GM12872 (cell line): ENCODE results near the gene TSPAN31.

ENCODE experiments used
- TF ChIP-seq, protein P1 (sequence below): IDR thresholded peaks from 3 replicates; pipeline ENCODE4 v1.5.1; 2011; ENCODE audit warnings: low read depth, mild to moderate bottlenecking, low read length, moderate library complexity; ENCODE audit not compliant: insufficient read depth

Gene TSPAN31

DNA sequence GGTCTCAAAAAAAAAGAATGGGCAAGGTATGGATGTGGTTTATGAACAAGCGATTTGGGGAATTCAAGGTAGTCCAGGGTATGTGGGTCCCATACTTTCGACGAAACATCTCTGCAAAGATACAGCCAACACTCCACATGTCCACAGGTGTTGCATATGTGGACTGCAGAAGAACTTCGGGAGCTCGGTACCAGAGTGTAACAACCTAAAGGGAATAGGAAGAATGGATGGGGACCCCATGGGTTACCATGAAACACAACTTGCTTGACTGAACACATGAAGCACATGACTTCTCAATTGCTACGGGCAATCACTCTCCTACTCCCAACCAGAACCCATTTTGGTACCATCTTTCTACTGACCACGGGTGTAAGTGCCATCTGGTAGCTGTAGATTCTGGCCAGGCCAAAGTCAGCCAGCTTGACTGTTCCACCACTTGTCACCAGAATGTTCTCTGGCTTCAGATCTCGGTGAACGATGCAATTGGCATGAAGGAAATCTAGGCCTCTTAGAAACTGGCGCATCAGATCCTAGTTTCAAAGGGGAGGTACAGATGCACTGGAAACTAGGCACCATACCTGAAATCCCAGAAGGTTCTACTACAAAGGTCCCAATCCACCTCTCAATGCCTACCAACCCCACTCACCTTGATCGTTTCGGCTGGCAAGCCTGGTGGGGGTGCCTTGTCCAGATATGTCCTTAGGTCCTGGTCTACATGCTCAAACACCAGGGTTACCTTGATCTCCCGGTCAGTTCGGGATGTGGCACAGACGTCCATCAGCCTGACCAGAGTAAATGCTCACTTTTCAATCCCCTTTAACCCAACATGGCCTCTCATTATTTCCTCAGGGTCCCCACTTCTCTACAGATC lies 6.0 kb downstream of the TSPAN31 start:
- TF ChIP-seq, protein P1, sequence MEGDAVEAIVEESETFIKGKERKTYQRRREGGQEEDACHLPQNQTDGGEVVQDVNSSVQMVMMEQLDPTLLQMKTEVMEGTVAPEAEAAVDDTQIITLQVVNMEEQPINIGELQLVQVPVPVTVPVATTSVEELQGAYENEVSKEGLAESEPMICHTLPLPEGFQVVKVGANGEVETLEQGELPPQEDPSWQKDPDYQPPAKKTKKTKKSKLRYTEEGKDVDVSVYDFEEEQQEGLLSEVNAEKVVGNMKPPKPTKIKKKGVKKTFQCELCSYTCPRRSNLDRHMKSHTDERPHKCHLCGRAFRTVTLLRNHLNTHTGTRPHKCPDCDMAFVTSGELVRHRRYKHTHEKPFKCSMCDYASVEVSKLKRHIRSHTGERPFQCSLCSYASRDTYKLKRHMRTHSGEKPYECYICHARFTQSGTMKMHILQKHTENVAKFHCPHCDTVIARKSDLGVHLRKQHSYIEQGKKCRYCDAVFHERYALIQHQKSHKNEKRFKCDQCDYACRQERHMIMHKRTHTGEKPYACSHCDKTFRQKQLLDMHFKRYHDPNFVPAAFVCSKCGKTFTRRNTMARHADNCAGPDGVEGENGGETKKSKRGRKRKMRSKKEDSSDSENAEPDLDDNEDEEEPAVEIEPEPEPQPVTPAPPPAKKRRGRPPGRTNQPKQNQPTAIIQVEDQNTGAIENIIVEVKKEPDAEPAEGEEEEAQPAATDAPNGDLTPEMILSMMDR = no peak

DNA sequence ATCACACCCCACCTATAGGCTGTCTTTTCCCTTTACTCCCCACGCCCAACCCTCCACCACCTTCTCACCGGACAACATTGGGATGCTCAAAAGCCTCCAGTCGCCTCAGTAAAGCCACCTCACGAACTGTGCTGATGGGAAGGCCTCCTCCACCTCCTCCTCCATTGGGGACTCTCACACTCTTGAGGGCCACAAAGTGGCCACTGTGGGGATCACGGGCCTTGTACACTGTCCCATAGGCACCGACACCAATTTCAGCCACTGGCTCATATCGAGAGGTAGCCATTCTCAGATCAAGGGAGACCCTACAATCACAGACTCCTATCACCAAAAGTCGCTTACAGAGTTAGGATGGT lies 6.6 kb downstream of the TSPAN31 start:
- TF ChIP-seq, protein P1 = no peak

DNA sequence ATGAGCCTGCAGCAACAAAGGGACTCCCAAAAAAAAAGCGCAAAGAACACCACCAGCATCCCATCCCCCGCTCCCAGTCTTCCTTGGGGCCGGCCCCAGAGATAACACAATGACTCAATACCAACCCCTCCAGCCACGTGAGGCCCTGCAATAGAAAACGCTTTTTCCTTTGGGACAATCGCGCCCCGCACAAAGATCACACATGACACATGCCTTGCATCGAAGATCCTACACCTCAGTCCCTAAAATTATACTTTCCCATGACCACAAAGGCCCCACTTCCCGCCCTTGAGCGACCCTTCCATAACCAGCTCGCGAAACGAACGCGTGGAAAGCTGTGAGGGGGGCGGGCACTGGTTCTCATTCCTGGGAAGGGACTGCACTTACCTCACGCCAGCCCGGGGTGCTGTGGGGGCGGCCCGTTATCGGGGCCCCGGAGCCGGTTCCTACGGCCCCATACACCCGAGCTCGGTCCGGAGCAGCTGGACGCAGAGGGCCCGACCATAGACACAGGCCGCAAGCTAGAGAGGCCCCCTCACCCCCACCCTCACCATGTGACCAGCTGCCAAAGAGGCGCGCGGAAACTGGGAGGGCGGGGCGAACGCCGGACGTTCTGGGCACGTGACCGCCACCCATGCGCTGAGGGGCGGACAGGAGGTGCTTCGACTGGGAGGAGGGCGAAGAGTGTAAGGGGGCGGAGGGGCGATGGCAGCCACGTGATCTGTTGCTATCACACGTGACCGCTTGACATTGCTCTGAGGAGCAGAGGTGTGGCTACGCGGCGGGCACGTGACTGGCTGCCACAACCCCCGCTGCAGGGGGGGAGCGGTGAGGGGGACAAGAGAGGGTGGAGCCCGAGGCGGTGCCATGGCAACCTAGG lies 7.2 kb downstream of the TSPAN31 start, which contains the start of gene CDK4:
CDK4 (minus strand) TSS at position 523 of the 880 bp plus-strand sequence. CDS start 593 bp downstream, outside the sequence.
- TF ChIP-seq, protein P1 = no peak

DNA sequence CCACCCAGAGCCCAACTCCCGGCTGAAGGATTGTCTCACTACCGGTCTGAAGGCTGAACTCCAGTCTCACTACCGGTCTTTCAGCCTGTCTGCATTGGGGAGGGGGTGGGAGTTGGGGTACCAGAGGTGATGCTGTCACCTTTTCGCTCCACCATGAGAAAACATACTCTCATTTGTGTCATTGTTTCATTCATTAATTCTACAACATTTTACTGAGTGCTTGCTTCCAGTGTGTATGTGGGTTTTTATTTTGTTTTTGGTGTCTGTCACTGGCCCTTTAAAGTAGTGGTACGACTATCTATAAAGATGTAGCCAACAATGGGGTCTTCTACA lies 7.8 kb downstream of the TSPAN31 start:
- TF ChIP-seq, protein P1 = no peak

DNA sequence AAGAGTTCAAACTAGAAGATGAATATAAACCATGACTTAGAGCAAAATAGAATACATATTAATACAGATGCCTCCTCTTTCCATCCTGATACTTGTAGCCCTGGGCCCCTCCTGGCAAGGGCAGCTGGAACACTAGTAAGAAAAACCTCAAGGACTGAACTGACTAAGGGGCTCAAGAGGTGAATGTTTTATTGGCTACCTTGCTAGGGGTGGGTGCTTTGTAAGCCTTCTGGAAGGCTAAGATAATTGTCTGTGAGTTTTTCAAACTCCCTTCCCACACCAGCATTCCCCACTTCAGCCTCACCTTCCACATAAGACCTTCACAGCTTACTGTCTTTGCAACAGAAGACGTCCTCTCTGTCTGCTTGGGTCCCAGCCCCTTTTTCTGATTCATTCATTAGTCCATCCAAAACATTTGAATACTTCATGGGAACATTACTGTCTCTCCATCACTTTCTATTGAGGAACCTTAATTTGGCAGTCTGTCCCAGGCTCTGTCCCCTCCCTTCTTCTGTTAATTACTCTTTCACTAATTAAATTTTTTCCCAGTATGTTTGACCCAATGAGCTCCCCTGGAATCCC lies 9.0 kb downstream of the TSPAN31 start:
- TF ChIP-seq, protein P1 = no peak

DNA sequence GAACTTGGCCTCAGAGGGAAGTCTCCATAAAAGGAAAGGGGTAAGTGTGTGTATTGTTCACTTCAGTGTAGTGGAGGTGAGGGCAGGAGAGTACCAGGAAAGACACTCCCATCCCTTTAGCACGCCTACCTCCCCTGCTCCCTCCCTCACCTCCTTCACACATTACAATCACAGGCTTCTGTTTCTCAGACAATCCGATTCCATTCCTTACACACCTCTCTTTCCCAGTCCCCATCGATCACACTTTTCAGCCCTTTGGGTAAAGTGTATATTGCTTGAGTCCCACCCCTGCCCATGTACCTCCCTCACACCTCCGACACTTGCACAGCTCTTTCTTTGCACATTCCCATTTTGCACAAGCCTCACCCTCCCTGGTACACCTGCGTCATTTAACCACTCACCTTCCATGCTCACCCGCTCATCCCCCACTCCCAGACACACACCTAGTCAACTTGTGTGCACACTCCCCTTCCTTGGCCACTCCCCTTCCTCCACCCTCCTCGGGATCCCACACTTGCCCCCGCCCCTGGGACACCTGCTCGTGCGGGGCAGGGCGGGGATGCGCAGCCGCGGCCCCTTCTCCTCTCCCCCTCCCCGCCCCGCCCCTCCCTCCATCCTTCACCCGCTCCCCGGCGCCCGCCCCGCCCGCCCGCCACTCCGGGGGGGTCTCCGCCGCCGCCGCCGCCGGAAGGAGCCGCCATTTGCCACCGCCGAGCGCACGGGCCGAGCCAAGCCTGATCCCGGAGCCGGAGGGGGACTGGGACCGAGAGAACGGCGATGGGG lies 9.8 kb downstream of the TSPAN31 start, which contains the start of gene MARCHF9:
MARCHF9 (plus strand) TSS at position 693 of the 783 bp plus-strand sequence. CDS start 426 bp downstream, outside the sequence.
- TF ChIP-seq, protein P1 = no peak
